ENCODE measurements around the gene STOM. TPM values are rescaled to one million over a fixed set of nuclear protein-coding genes. Genes with fewer than 3 reads are reported as not detected.

STOM gene
- total RNA-seq, 2 donors from 2014 or later, result 58.7 to 110 TPM

DNA sequence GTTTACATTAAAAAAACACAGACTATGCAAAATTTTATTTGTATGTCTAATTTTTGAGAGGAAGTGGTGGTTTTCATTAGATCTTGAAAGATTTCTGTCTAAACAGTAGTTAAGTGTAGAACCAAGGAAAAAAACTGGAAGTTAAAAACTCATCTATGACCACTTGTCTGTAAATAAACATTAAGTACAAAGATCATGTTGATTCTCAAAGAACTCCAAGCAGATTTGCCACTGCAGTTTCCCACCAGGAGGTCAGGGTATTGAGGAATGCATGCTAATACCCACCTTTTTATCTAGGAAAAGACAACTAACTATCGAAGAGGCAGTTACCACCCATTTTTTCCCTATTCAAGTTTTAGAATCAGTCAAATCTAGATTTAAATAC, 1.9 kb downstream of the STOM start:
- no peak for DNase-seq
- TF ChIP-seq CTCF (IDR thresholded peaks at IDR 0.05), result no peak
- Histone ChIP-seq H3K27ac (peak overlapping the region; percentile 93), H3K9ac (ENCODE audit: low read depth in 2 of 2, low read length in 2 of 2) (peak overlapping the region in 1 of 2 donors; percentile 41), H3K36me3 (no peaks in the 10 kb centered on the region), H3K4me1 (peaks cover 18% of the 10 kb centered on the region), H3K4me3 (peak overlapping the region; percentile 74), H3K9me3 (no peaks in the 10 kb centered on the region), H3K27me3 (no peaks in the 10 kb centered on the region)
- intact Hi-C loops (cut with DNase I), result no loop called here

- no peaks in the 10 kb centered on the region for H3K9me3 ChIP-seq
- no peak overlapping the region for H3K9ac ChIP-seq (ENCODE audit: low read depth in 2 of 2, low read length in 2 of 2)
- TF ChIP-seq CTCF (IDR thresholded peaks at IDR 0.05), result no peak
- DNase-seq, result no peak
- H3K27ac ChIP-seq, result peak overlapping the region; percentile 93
- no peaks in the 10 kb centered on the region for H3K27me3 ChIP-seq
- H3K36me3 ChIP-seq, result no peaks in the 10 kb centered on the region
- peaks cover 12% of the 10 kb centered on the region for H3K4me1 ChIP-seq
- intact Hi-C loops (cut with DNase I), result no loop called here
- H3K4me3 ChIP-seq, result peak overlapping the region; percentile 74
These were observed 2.5 kb downstream of the STOM start for GRCh38 chr9:121367306-121368137.

- no peak overlapping the region for H3K4me3 ChIP-seq
- no peak for TF ChIP-seq CTCF (IDR thresholded peaks at IDR 0.05)
- no peaks in the 10 kb centered on the region for H3K9me3 ChIP-seq
- peaks cover 4% of the 10 kb centered on the region for H3K4me1 ChIP-seq
- no peaks in the 10 kb centered on the region for H3K27me3 ChIP-seq
- intact Hi-C loops (cut with DNase I), result no loop called here
- peak overlapping the region; percentile 93 for H3K27ac ChIP-seq
- peak overlapping the region in 1 of 2 donors; percentile 30 for H3K9ac ChIP-seq (ENCODE audit: low read depth in 2 of 2, low read length in 2 of 2)
- no peaks in the 10 kb centered on the region for H3K36me3 ChIP-seq
- no peak for DNase-seq
These were observed 3.3 kb downstream of the STOM start for GRCh38 chr9:121366611-121367192.

- Histone ChIP-seq H3K4me1 (peaks cover 3% of the 10 kb centered on the region), H3K27me3 (no peaks in the 10 kb centered on the region), H3K4me3 (no peak overlapping the region), H3K9me3 (no peaks in the 10 kb centered on the region), H3K9ac (ENCODE audit: low read depth in 2 of 2, low read length in 2 of 2) (no peak overlapping the region), H3K36me3 (no peaks in the 10 kb centered on the region), H3K27ac (no peak overlapping the region)
- no peak for DNase-seq
- intact Hi-C loops (cut with DNase I), result no loop called here
- TF ChIP-seq CTCF (IDR thresholded peaks at IDR 0.05), result no peak
These were observed 4.5 kb downstream of the STOM start for GRCh38 chr9:121365564-121365963.

GRCh38 chr9:121364886-121365285, 5.2 kb downstream of the STOM start:
- no peak overlapping the region for H3K9ac ChIP-seq (ENCODE audit: low read depth in 2 of 2, low read length in 2 of 2)
- H3K27me3 ChIP-seq, result no peaks in the 10 kb centered on the region
- no peaks in the 10 kb centered on the region for H3K9me3 ChIP-seq
- peak overlapping the region; percentile 20 for H3K27ac ChIP-seq
- H3K4me1 ChIP-seq, result peaks cover 3% of the 10 kb centered on the region
- TF ChIP-seq CTCF (IDR thresholded peaks at IDR 0.05), result no peak
- no peaks in the 10 kb centered on the region for H3K36me3 ChIP-seq
- H3K4me3 ChIP-seq, result no peak overlapping the region
- intact Hi-C loops (cut with DNase I), result no loop called here
- no peak for DNase-seq
